GM12878 (cell line): ENCODE measurements around the gene DGKE. TPM values are rescaled to one million over a fixed set of nuclear protein-coding genes. Genes with fewer than 3 reads are reported as not detected.

Experiments
- ATF7 ChIP-seq: fragments of 450-650 bp; IDR thresholded peaks from 2 replicates; pipeline ENCODE4 v1.6.1; 2016; ENCODE audit warnings: low read depth, mild to moderate bottlenecking
- DPF2 ChIP-seq: fragments of 450-650 bp; IDR thresholded peaks from 2 replicates; pipeline ENCODE4 v1.6.1; 2017; ENCODE audit warnings: mild to moderate bottlenecking
- KAT2A ChIP-seq: conservative IDR thresholded peaks from 2 replicates; pipeline ENCODE4 v1.6.1; 2011; ENCODE audit warnings: low read depth, low read length; ENCODE audit not compliant: control insufficient read depth
- KLF5 ChIP-seq: fragments of 450-650 bp; IDR thresholded peaks from 2 replicates; pipeline ENCODE4 v1.6.1; 2014; ENCODE audit warnings: mild to moderate bottlenecking; ENCODE audit not compliant: partially characterized antibody
- NRF1 ChIP-seq: conservative IDR thresholded peaks from 2 replicates; pipeline ENCODE4 v1.6.1; 2011; ENCODE audit warnings: mild to moderate bottlenecking, low read depth, low read length, improper control_type of control experiment
- POLR2A ChIP-seq: IDR thresholded peaks from 2 replicates; pipeline ENCODE4 v1.6.1; 2011; ENCODE audit warnings: low read depth, mild to moderate bottlenecking, low read length
- TAF1 ChIP-seq: IDR thresholded peaks from 2 replicates; pipeline ENCODE4 v1.6.1; 2011; ENCODE audit warnings: mild to moderate bottlenecking, low read depth, low read length, borderline replicate concordance
- TARDBP ChIP-seq: IDR thresholded peaks from 2 replicates; pipeline ENCODE4 v1.6.1; 2016; ENCODE audit warnings: borderline replicate concordance
- polyA plus RNA-seq, 11 experiments: library from polyadenylated mRNA; depleted of rRNA in 4 of 11; unstranded in 6 of 11; stranded (reverse) in 5 of 11; fragments of >200 nt; fragmentation: Nextera tagmentation in 4 of 11; fragmentation: Illumina TruSeq in 1 of 11; extraction: Ambion mirVana in 4 of 11; extraction: Trizol in 1 of 11; gene quantifications; 1 replicate in 1 of 11; 2 replicates in 10 of 11; pipeline versions ENCODE4 v1.2.1 to v1.2.3, GENCODE V29; 2011 to 2016; ENCODE audit warnings: inconsistent platforms in 2 of 11, missing spikeins in 2 of 11, low read depth in 1 of 11
- total RNA-seq, 4 experiments: library from RNA; depleted of rRNA in 3 of 4; stranded (reverse); fragments of >200 nt in 3 of 4; fragmentation: Illumina TruSeq in 1 of 4; extraction: Trizol in 1 of 4; gene quantifications; 2 replicates each; pipeline versions ENCODE4 v1.2.1 to v1.2.3, GENCODE V29; 2013 to 2021
- TF ChIP-seq, protein P1 (sequence below): fragments of 450-650 bp; IDR thresholded peaks from 2 replicates; pipeline ENCODE4 v1.6.1; 2017; ENCODE audit warnings: antibody characterized with exemption, mild to moderate bottlenecking, moderate library complexity
- TF ChIP-seq, protein P2 (sequence below): IDR thresholded peaks from 2 replicates; pipeline ENCODE4 v1.6.1; 2012; ENCODE audit warnings: improper control_type of control experiment, low read depth, low read length; ENCODE audit not compliant: insufficient replicate concordance
- TF ChIP-seq, protein P3 (sequence below): IDR thresholded peaks from 2 replicates; pipeline ENCODE4 v1.6.1; 2012; ENCODE audit warnings: low read depth, low read length, improper control_type of control experiment
- TF ChIP-seq, protein P4 (sequence below): fragments of 450-650 bp; IDR thresholded peaks from 2 replicates; pipeline ENCODE4 v1.6.1; 2014; ENCODE audit warnings: mild to moderate bottlenecking
- TF ChIP-seq, protein P5 (sequence below): IDR thresholded peaks from 2 replicates; pipeline ENCODE4 v1.6.1; 2012; ENCODE audit warnings: low read depth, low read length, improper control_type of control experiment
- TF ChIP-seq, protein P6 (sequence below): fragments of 450-650 bp; formaldehyde crosslinking; IDR thresholded peaks from 2 replicates; pipeline ENCODE4 v1.4.0; 2022; ENCODE audit warnings: mild to moderate bottlenecking, moderate library complexity

Gene DGKE
- total and polyA plus RNA-seq, 10 of the 15 experiments (the other 5 are each of a cell fraction or from before 2014, with no cell fraction given): 2.8 to 18.0 (median 11.6) TPM

DNA sequence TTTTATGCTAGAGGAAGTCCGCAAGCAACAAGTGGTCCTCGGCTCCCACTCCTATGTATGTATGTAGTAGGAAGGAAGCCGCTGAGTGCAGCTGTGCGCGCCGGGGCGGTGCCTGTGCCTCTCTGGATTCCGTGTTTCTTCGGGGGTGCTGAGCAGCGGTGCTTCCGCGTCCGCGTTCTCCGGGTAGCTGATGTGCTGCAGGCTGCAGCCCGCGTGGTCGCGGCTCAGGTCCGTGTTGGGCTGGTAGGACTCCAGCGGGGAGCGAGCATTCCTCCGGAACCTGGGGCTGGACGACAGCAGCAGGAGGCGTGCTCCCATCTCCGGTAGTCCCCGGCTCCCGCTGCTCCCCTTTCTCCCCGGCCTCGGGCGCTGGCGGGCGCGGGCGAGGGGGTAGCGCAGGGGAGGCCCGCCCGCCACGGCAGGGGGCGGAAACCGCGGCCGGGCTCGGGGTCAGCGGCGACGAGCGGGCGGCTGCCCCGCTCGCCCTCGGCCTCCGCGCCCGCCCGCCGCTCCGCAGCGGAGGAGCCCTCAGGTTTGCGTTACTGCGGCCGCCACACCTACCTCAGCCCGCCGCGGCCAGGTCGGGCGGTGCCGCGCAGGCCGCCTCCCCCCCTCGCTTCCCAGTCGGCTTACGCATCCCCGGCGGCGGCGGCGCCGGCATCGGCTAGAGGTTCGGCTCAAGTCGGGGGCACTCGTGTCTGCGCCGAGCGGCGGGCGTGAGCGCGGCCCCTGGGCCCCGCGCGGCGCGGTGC, 718 bp upstream of the DGKE start (continued):
- TF ChIP-seq TAF1 (no peak), NRF1 (0 out of 2 replicates have a peak, but pooled peaks have one; percentile 19), ATF7 (no peak), KAT2A (no peak), POLR2A (peak; percentile 87), DPF2 (peak; percentile 41), TARDBP (no peak), KLF5 (no peak)
- TF ChIP-seq, protein P1, sequence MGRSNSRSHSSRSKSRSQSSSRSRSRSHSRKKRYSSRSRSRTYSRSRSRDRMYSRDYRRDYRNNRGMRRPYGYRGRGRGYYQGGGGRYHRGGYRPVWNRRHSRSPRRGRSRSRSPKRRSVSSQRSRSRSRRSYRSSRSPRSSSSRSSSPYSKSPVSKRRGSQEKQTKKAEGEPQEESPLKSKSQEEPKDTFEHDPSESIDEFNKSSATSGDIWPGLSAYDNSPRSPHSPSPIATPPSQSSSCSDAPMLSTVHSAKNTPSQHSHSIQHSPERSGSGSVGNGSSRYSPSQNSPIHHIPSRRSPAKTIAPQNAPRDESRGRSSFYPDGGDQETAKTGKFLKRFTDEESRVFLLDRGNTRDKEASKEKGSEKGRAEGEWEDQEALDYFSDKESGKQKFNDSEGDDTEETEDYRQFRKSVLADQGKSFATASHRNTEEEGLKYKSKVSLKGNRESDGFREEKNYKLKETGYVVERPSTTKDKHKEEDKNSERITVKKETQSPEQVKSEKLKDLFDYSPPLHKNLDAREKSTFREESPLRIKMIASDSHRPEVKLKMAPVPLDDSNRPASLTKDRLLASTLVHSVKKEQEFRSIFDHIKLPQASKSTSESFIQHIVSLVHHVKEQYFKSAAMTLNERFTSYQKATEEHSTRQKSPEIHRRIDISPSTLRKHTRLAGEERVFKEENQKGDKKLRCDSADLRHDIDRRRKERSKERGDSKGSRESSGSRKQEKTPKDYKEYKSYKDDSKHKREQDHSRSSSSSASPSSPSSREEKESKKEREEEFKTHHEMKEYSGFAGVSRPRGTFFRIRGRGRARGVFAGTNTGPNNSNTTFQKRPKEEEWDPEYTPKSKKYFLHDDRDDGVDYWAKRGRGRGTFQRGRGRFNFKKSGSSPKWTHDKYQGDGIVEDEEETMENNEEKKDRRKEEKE: 0 out of 2 replicates have a peak, but pooled peaks have one; percentile 32
- TF ChIP-seq, protein P2, sequence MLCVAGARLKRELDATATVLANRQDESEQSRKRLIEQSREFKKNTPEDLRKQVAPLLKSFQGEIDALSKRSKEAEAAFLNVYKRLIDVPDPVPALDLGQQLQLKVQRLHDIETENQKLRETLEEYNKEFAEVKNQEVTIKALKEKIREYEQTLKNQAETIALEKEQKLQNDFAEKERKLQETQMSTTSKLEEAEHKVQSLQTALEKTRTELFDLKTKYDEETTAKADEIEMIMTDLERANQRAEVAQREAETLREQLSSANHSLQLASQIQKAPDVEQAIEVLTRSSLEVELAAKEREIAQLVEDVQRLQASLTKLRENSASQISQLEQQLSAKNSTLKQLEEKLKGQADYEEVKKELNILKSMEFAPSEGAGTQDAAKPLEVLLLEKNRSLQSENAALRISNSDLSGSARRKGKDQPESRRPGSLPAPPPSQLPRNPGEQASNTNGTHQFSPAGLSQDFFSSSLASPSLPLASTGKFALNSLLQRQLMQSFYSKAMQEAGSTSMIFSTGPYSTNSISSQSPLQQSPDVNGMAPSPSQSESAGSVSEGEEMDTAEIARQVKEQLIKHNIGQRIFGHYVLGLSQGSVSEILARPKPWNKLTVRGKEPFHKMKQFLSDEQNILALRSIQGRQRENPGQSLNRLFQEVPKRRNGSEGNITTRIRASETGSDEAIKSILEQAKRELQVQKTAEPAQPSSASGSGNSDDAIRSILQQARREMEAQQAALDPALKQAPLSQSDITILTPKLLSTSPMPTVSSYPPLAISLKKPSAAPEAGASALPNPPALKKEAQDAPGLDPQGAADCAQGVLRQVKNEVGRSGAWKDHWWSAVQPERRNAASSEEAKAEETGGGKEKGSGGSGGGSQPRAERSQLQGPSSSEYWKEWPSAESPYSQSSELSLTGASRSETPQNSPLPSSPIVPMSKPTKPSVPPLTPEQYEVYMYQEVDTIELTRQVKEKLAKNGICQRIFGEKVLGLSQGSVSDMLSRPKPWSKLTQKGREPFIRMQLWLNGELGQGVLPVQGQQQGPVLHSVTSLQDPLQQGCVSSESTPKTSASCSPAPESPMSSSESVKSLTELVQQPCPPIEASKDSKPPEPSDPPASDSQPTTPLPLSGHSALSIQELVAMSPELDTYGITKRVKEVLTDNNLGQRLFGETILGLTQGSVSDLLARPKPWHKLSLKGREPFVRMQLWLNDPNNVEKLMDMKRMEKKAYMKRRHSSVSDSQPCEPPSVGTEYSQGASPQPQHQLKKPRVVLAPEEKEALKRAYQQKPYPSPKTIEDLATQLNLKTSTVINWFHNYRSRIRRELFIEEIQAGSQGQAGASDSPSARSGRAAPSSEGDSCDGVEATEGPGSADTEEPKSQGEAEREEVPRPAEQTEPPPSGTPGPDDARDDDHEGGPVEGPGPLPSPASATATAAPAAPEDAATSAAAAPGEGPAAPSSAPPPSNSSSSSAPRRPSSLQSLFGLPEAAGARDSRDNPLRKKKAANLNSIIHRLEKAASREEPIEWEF: no peak
- TF ChIP-seq, protein P3, sequence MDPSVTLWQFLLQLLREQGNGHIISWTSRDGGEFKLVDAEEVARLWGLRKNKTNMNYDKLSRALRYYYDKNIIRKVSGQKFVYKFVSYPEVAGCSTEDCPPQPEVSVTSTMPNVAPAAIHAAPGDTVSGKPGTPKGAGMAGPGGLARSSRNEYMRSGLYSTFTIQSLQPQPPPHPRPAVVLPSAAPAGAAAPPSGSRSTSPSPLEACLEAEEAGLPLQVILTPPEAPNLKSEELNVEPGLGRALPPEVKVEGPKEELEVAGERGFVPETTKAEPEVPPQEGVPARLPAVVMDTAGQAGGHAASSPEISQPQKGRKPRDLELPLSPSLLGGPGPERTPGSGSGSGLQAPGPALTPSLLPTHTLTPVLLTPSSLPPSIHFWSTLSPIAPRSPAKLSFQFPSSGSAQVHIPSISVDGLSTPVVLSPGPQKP: no peak
- TF ChIP-seq, protein P4, sequence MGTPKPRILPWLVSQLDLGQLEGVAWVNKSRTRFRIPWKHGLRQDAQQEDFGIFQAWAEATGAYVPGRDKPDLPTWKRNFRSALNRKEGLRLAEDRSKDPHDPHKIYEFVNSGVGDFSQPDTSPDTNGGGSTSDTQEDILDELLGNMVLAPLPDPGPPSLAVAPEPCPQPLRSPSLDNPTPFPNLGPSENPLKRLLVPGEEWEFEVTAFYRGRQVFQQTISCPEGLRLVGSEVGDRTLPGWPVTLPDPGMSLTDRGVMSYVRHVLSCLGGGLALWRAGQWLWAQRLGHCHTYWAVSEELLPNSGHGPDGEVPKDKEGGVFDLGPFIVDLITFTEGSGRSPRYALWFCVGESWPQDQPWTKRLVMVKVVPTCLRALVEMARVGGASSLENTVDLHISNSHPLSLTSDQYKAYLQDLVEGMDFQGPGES: no peak
- TF ChIP-seq, protein P5, sequence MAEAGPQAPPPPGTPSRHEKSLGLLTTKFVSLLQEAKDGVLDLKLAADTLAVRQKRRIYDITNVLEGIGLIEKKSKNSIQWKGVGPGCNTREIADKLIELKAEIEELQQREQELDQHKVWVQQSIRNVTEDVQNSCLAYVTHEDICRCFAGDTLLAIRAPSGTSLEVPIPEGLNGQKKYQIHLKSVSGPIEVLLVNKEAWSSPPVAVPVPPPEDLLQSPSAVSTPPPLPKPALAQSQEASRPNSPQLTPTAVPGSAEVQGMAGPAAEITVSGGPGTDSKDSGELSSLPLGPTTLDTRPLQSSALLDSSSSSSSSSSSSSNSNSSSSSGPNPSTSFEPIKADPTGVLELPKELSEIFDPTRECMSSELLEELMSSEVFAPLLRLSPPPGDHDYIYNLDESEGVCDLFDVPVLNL: no peak
- TF ChIP-seq, protein P6, sequence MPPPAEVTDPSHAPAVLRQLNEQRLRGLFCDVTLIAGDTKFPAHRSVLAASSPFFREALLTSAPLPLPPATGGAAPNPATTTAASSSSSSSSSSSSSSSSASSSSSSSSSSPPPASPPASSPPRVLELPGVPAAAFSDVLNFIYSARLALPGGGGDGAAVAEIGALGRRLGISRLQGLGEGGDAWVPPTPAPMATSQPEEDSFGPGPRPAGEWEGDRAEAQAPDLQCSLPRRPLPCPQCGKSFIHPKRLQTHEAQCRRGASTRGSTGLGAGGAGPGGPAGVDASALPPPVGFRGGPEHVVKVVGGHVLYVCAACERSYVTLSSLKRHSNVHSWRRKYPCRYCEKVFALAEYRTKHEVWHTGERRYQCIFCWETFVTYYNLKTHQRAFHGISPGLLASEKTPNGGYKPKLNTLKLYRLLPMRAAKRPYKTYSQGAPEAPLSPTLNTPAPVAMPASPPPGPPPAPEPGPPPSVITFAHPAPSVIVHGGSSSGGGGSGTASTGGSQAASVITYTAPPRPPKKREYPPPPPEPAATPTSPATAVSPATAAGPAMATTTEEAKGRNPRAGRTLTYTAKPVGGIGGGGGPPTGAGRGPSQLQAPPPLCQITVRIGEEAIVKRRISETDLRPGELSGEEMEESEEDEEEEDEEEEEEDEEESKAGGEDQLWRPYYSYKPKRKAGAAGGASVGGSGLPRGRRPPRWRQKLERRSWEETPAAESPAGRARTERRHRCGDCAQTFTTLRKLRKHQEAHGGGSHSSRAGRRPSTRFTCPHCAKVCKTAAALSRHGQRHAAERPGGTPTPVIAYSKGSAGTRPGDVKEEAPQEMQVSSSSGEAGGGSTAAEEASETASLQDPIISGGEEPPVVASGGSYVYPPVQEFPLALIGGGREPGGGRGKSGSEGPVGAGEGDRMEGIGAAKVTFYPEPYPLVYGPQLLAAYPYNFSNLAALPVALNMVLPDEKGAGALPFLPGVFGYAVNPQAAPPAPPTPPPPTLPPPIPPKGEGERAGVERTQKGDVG: no peak
